ENCODE results near the gene SH2B3. TPM values are rescaled to one million over a fixed set of nuclear protein-coding genes. Genes with fewer than 3 reads are reported as not detected.

Gene SH2B3
- total RNA-seq, 1 donor from 2014 or later, result 32.3 TPM

GRCh38 chr12:111407377-111408115 is 1.8 kb downstream of the SH2B3 start:
- Histone ChIP-seq H3K36me3 (ENCODE audit: control insufficient read depth, insufficient read depth, low read length) (no peaks in the 10 kb centered on the region), H3K4me3 (ENCODE audit: low read depth, low read length) (peak overlapping the region; percentile 68), H3K27me3 (ENCODE audit: control insufficient read depth, insufficient read depth, low read length) (no peaks in the 10 kb centered on the region)
- no peak for DNase-seq (ENCODE audit: low read depth)
- TF ChIP-seq CTCF (IDR thresholded peaks at IDR 0.05; ENCODE audit: insufficient read depth, low read length, poor library complexity, severe bottlenecking), result no peak

GRCh38 chr12:111408116-111408440 is 2.4 kb downstream of the SH2B3 start:
- Histone ChIP-seq H3K36me3 (ENCODE audit: control insufficient read depth, insufficient read depth, low read length) (no peaks in the 10 kb centered on the region), H3K27me3 (ENCODE audit: control insufficient read depth, insufficient read depth, low read length) (no peaks in the 10 kb centered on the region), H3K4me3 (ENCODE audit: low read depth, low read length) (no peak overlapping the region)
- TF ChIP-seq CTCF (IDR thresholded peaks at IDR 0.05; ENCODE audit: insufficient read depth, low read length, poor library complexity, severe bottlenecking), result no peak
- no peak for DNase-seq (ENCODE audit: low read depth)

GRCh38 chr12:111408686-111409402 is 3.1 kb downstream of the SH2B3 start:
- H3K4me3 ChIP-seq (ENCODE audit: low read depth, low read length), result no peak overlapping the region
- TF ChIP-seq CTCF (IDR thresholded peaks at IDR 0.05; ENCODE audit: insufficient read depth, low read length, poor library complexity, severe bottlenecking), result no peak
- H3K36me3 ChIP-seq (ENCODE audit: control insufficient read depth, insufficient read depth, low read length), result no peaks in the 10 kb centered on the region
- no peak for DNase-seq (ENCODE audit: low read depth)
- no peaks in the 10 kb centered on the region for H3K27me3 ChIP-seq (ENCODE audit: control insufficient read depth, insufficient read depth, low read length)

- no peak for DNase-seq (ENCODE audit: low read depth)
- Histone ChIP-seq H3K36me3 (ENCODE audit: control insufficient read depth, insufficient read depth, low read length) (no peaks in the 10 kb centered on the region), H3K4me3 (ENCODE audit: low read depth, low read length) (no peak overlapping the region), H3K27me3 (ENCODE audit: control insufficient read depth, insufficient read depth, low read length) (no peaks in the 10 kb centered on the region)
- no peak for TF ChIP-seq CTCF (IDR thresholded peaks at IDR 0.05; ENCODE audit: insufficient read depth, low read length, poor library complexity, severe bottlenecking)
Observed at GRCh38 chr12:111409403-111409779, 3.7 kb downstream of the SH2B3 start.

- DNase-seq (ENCODE audit: low read depth), result no peak
- no peak for TF ChIP-seq CTCF (IDR thresholded peaks at IDR 0.05; ENCODE audit: insufficient read depth, low read length, poor library complexity, severe bottlenecking)
- Histone ChIP-seq H3K27me3 (ENCODE audit: control insufficient read depth, insufficient read depth, low read length) (no peaks in the 10 kb centered on the region), H3K36me3 (ENCODE audit: control insufficient read depth, insufficient read depth, low read length) (no peaks in the 10 kb centered on the region), H3K4me3 (ENCODE audit: low read depth, low read length) (no peak overlapping the region)
Observed at GRCh38 chr12:111409780-111410430, 4.2 kb downstream of the SH2B3 start.

Data from kidney epithelial cell (primary cell).